Epidermal melanocyte (primary cell): ENCODE results near the gene ZNHIT1.
A peak's percentile ranks its signal among the peaks of the same experiment; 100 is the strongest.

ENCODE experiments used
- DNase-seq: peaks from one replicate; pipeline ENCODE4 v3.0.0; 2011; ENCODE audit warnings: low spot score; ENCODE audit not compliant: insufficient read length

ZNHIT1 gene

GRCh38 chr7:101217388-101218235 lies at the start of gene ZNHIT1, which contains the start of gene PLOD3:
Gene ZNHIT1 (plus strand): TSS chr7:101218165. CDS start chr7:101218196, 31 bp downstream.
Gene PLOD3 (minus strand): TSS chr7:101217581. CDS start chr7:101217274, 307 bp downstream.
- peak; percentile 100 for DNase-seq

GRCh38 chr7:101168412-101169049 lies 49.4 kb upstream of the ZNHIT1 start:
- DNase-seq, result no peak

GRCh38 chr7:101169110-101169837 lies 48.7 kb upstream of the ZNHIT1 start:
- DNase-seq, result peak; percentile 14

GRCh38 chr7:101169838-101170551 lies 48.0 kb upstream of the ZNHIT1 start:
- DNase-seq, result peak; percentile 71

GRCh38 chr7:101170617-101171441 lies 47.1 kb upstream of the ZNHIT1 start:
- DNase-seq, result no peak

GRCh38 chr7:101171442-101171837 lies 46.5 kb upstream of the ZNHIT1 start:
- no peak for DNase-seq

GRCh38 chr7:101172005-101172853 lies 45.7 kb upstream of the ZNHIT1 start:
- no peak for DNase-seq

- no peak for DNase-seq
Observed at GRCh38 chr7:101172854-101173751, 44.9 kb upstream of the ZNHIT1 start.

- DNase-seq, result no peak
Observed at GRCh38 chr7:101173752-101174244, 44.2 kb upstream of the ZNHIT1 start.

GRCh38 chr7:101174322-101174854 lies 43.6 kb upstream of the ZNHIT1 start:
- DNase-seq, result no peak

- no peak for DNase-seq
Observed at GRCh38 chr7:101175664-101176063, 42.3 kb upstream of the ZNHIT1 start.

GRCh38 chr7:101177644-101178043 lies 40.3 kb upstream of the ZNHIT1 start:
- DNase-seq, result no peak

- no peak for DNase-seq
Observed at GRCh38 chr7:101179117-101179516, 38.8 kb upstream of the ZNHIT1 start.

- no peak for DNase-seq
Observed at GRCh38 chr7:101179713-101180112, 38.3 kb upstream of the ZNHIT1 start.

GRCh38 chr7:101180130-101180755 lies 37.7 kb upstream of the ZNHIT1 start, which contains the start of gene NAT16:
Gene NAT16 (minus strand): TSS chr7:101180293. CDS start chr7:101174807, 5,486 bp downstream.
- no peak for DNase-seq

GRCh38 chr7:101185258-101185839 lies 32.6 kb upstream of the ZNHIT1 start:
- DNase-seq, result no peak

- DNase-seq, result no peak
Observed at GRCh38 chr7:101186194-101186593, 31.8 kb upstream of the ZNHIT1 start.
